ENCODE data around the gene ARSK.

Gene ARSK
- 6.5 to 12.5 reads per million in 2 donors for total RNA-seq

- peak; percentile 80 for DNase-seq
Measured at GRCh38 chr5:95554647-95555548, at the start of gene ARSK, which contains the start of gene SKIC3. Gene ARSK (plus strand): TSS chr5:95555101. CDS start chr5:95555279, 178 bp downstream. Gene SKIC3 (minus strand): TSS chr5:95554977. CDS start chr5:95547150, 7,827 bp downstream.

- no peak for DNase-seq
Measured at GRCh38 chr5:95508550-95508949, 46.4 kb upstream of the ARSK start.

DNA sequence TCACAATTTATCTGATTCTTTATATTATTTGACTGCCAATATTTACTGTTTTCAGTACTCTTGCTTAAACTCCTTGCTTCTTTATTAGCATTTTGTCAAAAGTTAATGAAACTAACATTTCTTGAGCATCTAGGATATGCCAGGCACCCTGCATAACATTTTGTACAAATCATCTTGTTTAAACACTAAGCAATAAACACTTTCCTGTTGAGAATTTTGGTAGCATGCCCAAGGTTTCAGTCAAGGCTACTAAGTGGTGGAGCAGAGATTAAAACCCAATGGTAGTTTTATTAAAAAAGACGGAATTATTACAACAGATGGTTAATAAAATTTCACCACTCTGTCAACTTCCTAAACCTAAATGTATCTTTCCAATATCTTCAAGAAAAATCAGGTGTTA lies 43.3 kb upstream of the ARSK start:
- no peak for DNase-seq

GRCh38 chr5:95518417-95518816 lies 36.5 kb upstream of the ARSK start:
- DNase-seq = no peak

DNA sequence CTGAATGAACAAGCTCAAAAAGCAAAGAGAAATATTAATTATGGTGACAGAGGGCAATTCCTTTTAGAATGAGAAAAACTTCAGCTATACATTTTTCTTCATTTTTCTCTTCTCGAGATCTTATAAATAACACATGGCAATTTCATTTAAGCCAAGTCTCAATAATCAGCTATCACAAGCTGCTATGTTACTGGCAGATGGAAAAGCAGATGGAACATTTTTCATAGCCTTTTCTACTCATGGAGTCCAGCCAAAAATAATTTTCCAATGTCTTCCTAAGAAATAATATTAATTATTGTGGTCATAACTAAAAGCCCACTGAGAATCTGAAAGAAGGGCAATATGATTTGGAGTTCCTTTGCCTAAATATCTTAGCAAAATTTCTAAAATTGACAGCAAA lies 35.8 kb upstream of the ARSK start:
- no peak for DNase-seq

- no peak for DNase-seq
Measured at GRCh38 chr5:95519681-95520080, 35.2 kb upstream of the ARSK start.

GRCh38 chr5:95520206-95520605 lies 34.7 kb upstream of the ARSK start:
- DNase-seq = no peak

DNA sequence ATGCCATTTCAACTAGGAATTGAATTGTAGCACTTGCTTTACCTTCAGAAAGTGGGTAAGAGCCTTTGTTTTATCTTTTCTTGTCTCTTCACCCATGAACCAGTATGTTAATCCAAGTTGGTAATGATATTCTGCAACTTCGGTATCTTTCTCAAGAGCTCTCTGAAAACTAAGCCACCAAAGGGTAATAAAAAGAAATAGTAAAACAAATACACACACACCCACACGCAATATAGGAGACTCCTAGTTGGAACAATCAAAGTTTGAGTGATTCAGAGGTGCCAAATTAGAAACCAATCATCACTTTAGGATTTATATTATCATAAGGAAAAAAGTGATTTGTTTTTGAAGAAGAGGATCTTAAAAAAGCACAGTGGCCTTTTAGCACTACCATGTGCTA lies 30.5 kb upstream of the ARSK start:
- no peak for DNase-seq

DNA sequence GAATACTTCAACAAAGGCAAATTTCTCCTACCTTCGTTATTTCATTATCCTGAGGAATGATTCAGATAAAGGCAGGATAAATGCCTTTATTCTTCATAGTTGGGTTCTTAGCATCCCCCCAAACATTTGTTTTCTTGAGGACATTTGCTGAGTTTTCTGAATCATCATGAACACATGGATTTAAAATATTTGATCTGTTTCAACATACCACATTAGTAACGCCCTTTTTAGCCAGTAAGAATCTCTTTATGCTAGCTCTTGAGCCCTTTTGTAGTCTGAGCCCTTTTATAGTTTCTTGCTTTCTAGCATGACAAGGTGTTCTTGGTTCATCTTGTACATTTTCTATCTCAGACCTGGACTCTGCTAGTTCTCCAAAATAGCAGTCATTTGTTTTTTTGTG lies 28.0 kb upstream of the ARSK start:
- DNase-seq = no peak

DNA sequence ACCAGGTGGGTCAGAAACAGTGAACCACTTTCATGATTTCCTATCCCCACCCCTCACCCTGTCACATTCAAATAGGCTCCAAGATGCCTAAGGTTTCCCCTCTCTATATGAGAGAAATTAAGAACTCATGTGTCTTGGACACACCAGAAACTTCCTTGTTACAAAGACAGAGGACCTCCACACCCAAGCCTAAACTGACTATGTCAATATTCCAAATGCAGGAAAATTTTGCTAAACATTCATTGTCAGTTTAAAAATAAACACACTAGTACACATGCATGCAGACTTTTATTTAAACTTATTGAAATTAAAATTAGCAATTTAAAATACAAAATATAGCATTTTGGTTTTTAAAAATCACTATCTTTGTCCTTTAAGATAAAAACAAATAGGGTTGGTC lies 26.3 kb upstream of the ARSK start:
- no peak for DNase-seq

DNA sequence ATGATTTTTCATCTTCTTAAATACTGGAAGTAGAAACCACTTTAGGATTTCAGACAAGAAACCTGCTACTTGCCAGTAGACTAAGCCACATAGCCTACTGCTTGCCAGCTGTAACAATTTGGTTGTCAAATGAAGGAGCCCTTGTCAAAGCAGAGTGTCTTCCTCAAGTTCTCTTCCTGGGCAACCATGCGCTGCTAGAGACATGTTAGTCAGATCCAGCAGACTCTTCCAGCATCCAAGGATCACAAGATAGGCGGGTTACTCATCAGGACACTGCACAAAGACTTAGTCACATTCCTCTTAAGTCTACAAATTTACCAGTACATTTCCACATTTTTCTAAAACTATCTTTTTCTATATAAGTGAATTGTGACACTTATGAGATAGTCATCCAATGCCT lies 24.5 kb upstream of the ARSK start:
- DNase-seq = no peak

DNA sequence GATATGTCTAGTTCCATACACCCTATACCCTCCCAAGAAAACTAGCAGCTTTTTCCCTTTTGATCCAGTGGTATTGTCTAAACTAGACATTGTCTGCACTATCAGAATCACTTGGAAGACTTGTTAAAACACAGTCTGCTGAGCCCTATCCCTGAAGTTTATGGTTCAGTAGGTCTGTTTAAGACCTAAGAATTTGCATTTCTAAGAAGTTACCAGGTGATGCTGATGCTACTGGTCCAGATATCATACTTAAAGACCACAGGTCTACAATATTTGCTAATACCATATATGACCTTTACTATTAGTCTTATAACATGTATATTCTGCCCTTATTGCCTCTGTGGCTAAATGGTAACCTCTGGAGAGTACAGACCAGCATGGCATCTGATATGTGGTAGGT lies 23.4 kb upstream of the ARSK start:
- no peak for DNase-seq

GRCh38 chr5:95532415-95532814 lies 22.5 kb upstream of the ARSK start:
- DNase-seq = no peak

GRCh38 chr5:95533106-95533505 lies 21.8 kb upstream of the ARSK start:
- DNase-seq = no peak

DNA sequence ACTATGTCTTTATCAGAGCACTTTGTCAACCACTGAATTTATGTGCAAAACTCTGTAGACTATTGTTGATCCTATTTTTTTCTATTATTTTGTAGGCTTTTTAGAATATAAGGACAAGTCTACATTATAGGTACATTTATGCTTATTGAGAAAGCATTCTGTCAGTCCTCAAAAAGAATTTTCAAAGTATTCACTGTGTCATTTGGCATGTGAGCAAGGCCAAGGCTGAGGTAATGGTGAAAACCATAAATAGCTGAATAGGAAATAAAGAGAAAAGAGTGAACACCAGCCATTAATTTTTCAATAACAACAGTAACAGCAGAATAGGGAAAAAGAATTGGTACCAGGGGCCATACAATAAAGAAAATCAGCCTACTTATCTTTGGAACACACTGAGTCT lies 21.1 kb upstream of the ARSK start:
- no peak for DNase-seq

DNA sequence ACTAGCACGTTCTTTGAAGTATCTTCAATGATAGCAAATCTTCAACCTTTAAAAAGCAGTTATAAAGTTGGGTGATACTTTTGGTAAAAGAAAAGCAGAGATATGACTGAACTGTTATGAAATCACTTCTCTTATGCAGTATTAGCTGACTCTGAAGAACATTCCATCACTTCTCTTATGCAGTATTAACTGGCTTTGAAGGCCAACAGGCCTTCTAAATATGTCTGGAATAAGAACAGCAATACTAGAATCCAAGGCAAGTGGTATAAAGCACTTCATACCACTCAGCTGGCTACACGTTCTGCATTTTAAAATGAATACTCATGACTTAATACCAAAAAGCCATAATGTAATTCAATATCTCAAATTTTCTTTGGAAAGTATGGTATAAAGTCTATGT lies 17.4 kb upstream of the ARSK start:
- DNase-seq = no peak

DNA sequence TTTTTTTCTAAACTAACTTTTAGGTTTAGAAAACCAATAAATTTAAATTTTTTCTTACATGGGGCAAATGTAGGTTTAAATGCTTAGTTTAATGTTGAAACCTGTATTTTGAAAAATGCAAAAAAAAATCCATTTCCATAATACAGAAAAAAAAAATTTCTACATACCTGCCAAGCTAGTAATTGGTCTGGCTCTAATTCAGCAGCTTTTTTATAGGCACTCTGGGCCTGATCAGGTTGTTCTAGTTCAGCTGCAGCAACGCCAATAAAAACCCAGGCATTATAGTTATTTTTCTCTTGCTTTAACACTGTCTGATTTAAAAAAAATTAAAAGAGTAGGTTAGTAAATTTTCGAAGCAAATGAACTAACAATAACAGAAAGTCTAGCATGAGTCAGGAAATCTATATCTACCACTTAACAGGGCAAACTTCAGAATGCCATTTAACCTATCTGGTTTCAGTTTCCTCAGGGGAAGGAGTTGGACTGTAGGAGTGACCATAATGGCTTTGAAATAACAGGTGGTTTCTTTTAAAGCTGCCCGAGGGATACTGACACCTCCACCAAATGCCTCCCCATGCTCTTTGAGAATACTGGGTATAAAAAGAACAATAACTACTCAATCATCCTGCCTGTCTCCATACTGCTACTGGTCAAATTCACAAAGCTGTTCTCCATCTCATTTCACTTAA lies 11.7 kb upstream of the ARSK start:
- DNase-seq = no peak

DNA sequence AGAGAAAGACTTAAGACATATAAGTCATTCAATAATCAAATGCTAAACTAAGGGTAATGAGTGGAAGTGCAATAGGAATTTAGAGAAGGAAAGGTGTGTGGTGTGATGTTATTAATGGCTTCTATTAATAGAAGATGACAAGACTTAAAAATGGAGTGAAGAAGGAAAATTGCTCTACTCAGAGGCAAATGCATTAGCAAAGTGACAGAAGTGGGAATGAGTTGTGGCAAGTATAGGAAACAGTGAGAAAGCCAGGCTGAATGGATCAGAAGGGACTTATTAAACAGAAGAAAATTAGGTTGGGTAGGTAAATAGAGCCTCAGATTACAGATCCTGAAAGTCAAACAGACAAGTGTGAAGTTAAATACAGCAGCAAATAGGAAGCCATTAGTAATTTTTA lies 5.9 kb upstream of the ARSK start:
- DNase-seq = no peak

DNA sequence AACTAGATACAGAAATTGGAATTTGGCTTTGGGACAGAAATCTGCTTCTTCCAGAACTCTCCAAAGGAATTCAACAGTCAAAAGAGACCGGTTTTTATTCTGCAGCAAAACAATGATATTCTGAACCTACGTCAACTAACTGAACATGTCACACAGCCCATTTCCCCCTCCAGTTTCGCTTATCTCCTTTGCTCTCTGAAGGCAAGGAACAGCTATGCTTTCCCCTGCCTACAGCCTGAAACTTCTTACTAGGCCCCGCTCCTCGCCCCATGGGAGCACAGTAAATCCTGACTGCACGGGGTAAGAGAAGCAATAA lies 612 bp upstream of the ARSK start:
- DNase-seq = no peak

GRCh38 chr5:95555553-95555952 lies 652 bp downstream of the ARSK start:
- no peak for DNase-seq

GRCh38 chr5:95557841-95558240 lies 2.9 kb downstream of the ARSK start:
- DNase-seq = no peak

GRCh38 chr5:95562282-95562681 lies 7.4 kb downstream of the ARSK start:
- DNase-seq = no peak

DNA sequence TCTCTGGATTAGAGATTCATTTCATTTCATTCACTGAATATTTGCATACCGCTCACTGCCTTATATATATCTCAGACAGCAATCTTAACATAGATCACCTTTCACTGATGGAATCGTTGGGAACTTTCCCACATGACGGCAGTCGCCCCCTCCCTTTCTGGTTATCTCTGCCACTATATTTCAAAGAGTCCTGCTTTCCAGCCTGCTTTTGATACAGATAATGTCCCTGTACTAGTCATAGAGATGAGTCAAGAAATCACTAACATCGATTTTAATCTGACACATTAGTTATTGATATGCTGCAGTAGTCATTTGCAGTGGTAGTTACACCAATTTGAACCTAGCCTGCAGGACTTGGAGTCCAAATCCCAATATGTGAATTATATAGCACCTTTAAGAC lies 8.5 kb downstream of the ARSK start:
- DNase-seq = no peak

GRCh38 chr5:95564450-95564849 lies 9.5 kb downstream of the ARSK start:
- DNase-seq = no peak

All from T-helper 9 cell (primary cell).